GM19395 (cell line): Measurements from ENCODE around the gene DIS3L2.

Source experiments
- ATAC-seq: cut with Tn5 transposase; IDR thresholded peaks from one replicate; pipeline ENCODE4 v1.9.1; 2021; ENCODE audit warnings: mild to moderate bottlenecking, moderate library complexity; ENCODE audit not compliant: unreplicated experiment

The DIS3L2 gene

GRCh38 chr2:231961349-231962166, at the start of gene DIS3L2:
Gene DIS3L2 (plus strand): TSS chr2:231961713. CDS start chr2:232014928, 53,215 bp downstream.
- peak; percentile 96 for ATAC-seq

GRCh38 chr2:231914077-231914690, 47.3 kb upstream of the DIS3L2 start:
- no peak for ATAC-seq

- no peak for ATAC-seq
These were observed 44.0 kb upstream of the DIS3L2 start for GRCh38 chr2:231917280-231918066.

- ATAC-seq = no peak
These were observed 42.8 kb upstream of the DIS3L2 start for GRCh38 chr2:231918501-231919330.

- no peak for ATAC-seq
These were observed 42.0 kb upstream of the DIS3L2 start for GRCh38 chr2:231919341-231920035.

GRCh38 chr2:231920366-231920765, 41.1 kb upstream of the DIS3L2 start:
- no peak for ATAC-seq

- no peak for ATAC-seq
These were observed 40.7 kb upstream of the DIS3L2 start for GRCh38 chr2:231920795-231921194.

GRCh38 chr2:231922311-231923009, 39.1 kb upstream of the DIS3L2 start:
- no peak for ATAC-seq

- ATAC-seq = no peak
These were observed 38.5 kb upstream of the DIS3L2 start for GRCh38 chr2:231923010-231923344.

- no peak for ATAC-seq
These were observed 37.3 kb upstream of the DIS3L2 start for GRCh38 chr2:231923951-231924888.

- no peak for ATAC-seq
These were observed 36.6 kb upstream of the DIS3L2 start for GRCh38 chr2:231924889-231925275.

GRCh38 chr2:231925303-231926179, 36.0 kb upstream of the DIS3L2 start:
- ATAC-seq = no peak

- ATAC-seq = peak; percentile 56
These were observed 35.3 kb upstream of the DIS3L2 start, which contains the start of gene NPPC for GRCh38 chr2:231926180-231926741. Gene NPPC (minus strand): TSS chr2:231926396. CDS start chr2:231926249, 147 bp downstream.

- ATAC-seq = no peak
These were observed 34.5 kb upstream of the DIS3L2 start for GRCh38 chr2:231926761-231927565.

- no peak for ATAC-seq
These were observed 34.0 kb upstream of the DIS3L2 start for GRCh38 chr2:231927566-231927890.

- ATAC-seq = no peak
These were observed 33.0 kb upstream of the DIS3L2 start for GRCh38 chr2:231928481-231928880.
